ENCODE results near the gene UNCX.

UNCX gene

GRCh38 chr7:1226186-1226901 lies 6.3 kb upstream of the UNCX start:
- H3K27ac ChIP-seq, result no peak overlapping the region

GRCh38 chr7:1227071-1227804 lies 5.4 kb upstream of the UNCX start:
- TF ChIP-seq, protein P1, sequence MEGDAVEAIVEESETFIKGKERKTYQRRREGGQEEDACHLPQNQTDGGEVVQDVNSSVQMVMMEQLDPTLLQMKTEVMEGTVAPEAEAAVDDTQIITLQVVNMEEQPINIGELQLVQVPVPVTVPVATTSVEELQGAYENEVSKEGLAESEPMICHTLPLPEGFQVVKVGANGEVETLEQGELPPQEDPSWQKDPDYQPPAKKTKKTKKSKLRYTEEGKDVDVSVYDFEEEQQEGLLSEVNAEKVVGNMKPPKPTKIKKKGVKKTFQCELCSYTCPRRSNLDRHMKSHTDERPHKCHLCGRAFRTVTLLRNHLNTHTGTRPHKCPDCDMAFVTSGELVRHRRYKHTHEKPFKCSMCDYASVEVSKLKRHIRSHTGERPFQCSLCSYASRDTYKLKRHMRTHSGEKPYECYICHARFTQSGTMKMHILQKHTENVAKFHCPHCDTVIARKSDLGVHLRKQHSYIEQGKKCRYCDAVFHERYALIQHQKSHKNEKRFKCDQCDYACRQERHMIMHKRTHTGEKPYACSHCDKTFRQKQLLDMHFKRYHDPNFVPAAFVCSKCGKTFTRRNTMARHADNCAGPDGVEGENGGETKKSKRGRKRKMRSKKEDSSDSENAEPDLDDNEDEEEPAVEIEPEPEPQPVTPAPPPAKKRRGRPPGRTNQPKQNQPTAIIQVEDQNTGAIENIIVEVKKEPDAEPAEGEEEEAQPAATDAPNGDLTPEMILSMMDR (conservative IDR thresholded peaks at IDR 0.05), result no peak
- no peak overlapping the region for H3K27ac ChIP-seq

More at GRCh38 chr7:1226186-1226901, 6.3 kb upstream of the UNCX start:
- TF ChIP-seq, protein P1 (conservative IDR thresholded peaks at IDR 0.05), result no peak

DNA sequence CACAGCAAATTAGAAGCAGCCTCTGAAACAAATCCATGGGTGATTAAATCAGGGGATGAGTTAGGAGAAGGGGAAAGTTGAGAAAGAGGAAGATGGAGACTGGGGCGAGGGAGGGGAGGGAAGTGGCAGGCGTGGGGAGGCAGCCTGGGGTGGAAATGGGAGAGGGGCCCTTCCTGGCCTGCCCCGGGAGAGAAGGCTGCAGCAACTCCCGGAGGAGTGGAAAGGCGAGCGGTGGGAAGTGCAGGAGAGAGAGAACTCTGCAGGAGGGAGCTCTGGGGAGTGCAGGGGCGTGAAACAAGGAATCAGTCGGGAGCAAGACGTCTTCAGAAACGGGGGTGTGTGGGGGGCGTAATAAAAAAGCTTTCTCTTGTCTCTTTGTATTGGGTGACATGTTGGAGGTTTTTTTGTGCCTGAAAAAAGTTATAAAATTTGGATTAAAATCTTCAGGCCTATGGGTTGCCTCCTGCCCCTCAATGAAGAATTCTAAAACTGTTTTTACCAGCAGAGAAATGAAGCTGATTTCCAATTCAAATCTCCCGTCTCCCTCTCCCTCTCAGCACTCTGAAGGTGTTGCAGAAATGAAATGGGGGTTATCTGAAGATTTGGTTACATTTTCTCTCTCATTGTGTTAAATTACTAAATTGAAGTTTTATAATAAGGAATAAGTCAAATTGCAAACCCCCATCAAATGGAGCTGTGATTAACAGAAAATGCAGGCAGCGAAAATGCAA lies 4.7 kb upstream of the UNCX start:
- TF ChIP-seq, protein P1 (conservative IDR thresholded peaks at IDR 0.05), result no peak

DNA sequence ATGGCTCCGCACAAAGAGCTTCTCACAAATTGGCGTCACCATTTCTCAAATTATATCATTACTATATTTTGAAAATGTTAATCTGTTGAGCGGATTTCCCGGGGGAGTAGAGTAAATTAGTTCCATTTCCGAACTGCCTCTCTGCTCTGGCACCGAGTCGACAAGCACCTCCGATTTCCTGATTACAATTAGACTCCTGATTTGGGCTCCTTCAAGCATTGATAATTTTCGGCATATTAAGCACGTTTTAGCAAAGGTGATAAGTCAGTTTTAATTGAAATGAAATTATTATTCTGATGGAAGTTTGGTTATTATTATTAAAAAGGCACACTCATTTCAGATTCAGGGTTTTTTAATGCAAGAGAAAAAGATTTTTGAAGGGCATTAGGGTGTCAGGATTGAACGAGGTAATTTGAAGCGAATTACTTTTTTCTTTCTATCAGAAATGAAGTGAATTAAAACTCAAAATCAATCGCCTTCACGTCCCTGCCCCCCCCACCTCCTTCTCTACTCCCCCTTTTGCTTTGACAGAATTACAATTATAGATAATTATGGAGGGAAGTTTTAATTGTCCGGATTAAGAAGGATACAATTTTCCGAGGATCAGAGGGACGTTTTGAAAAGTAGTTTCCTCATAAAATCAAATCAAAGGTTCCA lies 4.0 kb upstream of the UNCX start:
- no peak overlapping the region for H3K27ac ChIP-seq
- TF ChIP-seq, protein P1 (conservative IDR thresholded peaks at IDR 0.05), result no peak

More for the DNA sequence above, 4.7 kb upstream of the UNCX start:
- H3K27ac ChIP-seq, result no peak overlapping the region

DNA sequence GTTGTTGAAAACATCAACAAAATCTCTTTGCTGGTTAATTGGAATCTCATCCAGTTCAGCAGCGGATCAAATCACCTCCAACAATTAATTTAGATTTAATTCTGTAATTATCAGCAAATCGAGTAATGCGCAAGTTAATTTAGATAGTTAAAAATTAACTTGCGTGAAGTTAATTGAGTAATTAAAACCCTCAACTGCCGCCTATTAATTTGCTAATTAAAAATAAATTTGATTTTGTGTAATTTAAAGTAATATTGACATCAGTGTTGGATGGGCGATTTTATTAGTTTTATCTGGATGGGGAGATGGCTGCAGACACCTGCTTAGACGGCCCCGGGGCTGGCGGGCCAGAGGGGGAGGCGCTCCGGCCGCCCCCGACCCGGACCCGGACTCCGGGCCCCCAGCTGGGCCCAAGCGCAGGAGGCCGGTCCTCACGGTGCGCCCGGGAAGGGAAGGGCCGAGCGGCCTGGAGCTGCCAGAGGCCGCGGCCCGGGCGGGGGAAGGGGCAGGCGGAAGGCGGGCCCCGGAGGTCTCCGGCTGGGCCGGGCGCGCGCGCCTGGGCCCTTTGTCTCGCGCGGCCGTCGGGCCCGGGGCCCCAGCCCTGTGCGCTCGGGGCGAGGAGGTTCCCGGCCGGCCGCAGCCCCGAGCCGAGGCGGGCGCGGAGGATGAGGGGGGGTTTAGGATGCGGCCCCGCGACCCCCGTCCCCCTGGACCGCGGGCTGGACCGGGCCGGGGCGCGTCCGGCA lies 3.3 kb upstream of the UNCX start:
- TF ChIP-seq, protein P1 (conservative IDR thresholded peaks at IDR 0.05), result no peak
- H3K27ac ChIP-seq, result no peak overlapping the region

DNA sequence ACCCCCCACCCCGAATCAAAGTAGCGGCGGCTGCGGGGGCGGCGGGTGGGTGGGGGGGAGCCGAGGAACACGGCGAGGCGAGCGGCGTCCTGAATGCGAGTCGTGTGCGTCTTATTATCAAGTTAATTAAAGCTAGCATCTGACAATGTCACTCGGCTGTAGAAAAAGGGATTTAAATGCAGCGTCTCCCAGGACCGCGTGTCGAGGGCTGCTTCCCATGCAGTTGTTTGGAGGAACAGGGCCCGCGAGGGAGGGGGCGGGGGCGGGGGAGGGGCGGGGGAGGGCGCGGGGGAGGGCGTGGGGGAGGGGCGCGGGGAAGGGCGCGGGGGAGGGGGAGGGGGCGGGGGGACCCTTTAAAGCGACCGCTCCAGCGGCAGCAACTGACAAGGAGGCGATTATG lies 2.7 kb upstream of the UNCX start:
- TF ChIP-seq, protein P1 (conservative IDR thresholded peaks at IDR 0.05), result no peak
- H3K27ac ChIP-seq, result no peak overlapping the region

Measured in VCaP (cell line).